ENCODE data around the gene GPR26. TPM values are rescaled to one million over a fixed set of nuclear protein-coding genes. Genes with fewer than 3 reads are reported as not detected.

GPR26 gene
- total RNA-seq, 4 donors from 2014 or later: not detected

- H3K27ac ChIP-seq (replicated peaks in 1 of 4): no peak overlapping the region
- H3K27me3 ChIP-seq: no peaks in the 10 kb centered on the region
- peaks cover 0 to 8% (median 4%) of the 10 kb centered on the region in 4 donors for H3K9me3 ChIP-seq
- intact Hi-C loops (cut with DNase I): no loop called here
- no peaks in the 10 kb centered on the region for H3K4me1 ChIP-seq
- H3K4me3 ChIP-seq: no peak overlapping the region
- 88% methylated on average over 7 of the region's 9 CpGs for WGBS
- no peak for TF ChIP-seq CTCF (IDR thresholded peaks at IDR 0.05)
- no peak for TF ChIP-seq POLR2AphosphoS5 (IDR thresholded peaks at IDR 0.05)
- no peaks in the 10 kb centered on the region for H3K36me3 ChIP-seq
- no peak for DNase-seq (ENCODE audit: extremely low spot score)
Measured at GRCh38 chr10:123721441-123722049, 55.4 kb downstream of the GPR26 start.

GRCh38 chr10:123722351-123722750 lies 56.2 kb downstream of the GPR26 start:
- H3K27ac ChIP-seq (replicated peaks in 1 of 4): no peak overlapping the region
- H3K27me3 ChIP-seq: no peaks in the 10 kb centered on the region
- no peak for DNase-seq (ENCODE audit: extremely low spot score)
- TF ChIP-seq CTCF (IDR thresholded peaks at IDR 0.05) (no peak), POLR2AphosphoS5 (IDR thresholded peaks at IDR 0.05) (no peak), EP300 (IDR thresholded peaks at IDR 0.05) (no peak), POLR2A (IDR thresholded peaks at IDR 0.05; ENCODE audit: low read depth) (no peak)
- intact Hi-C loops (cut with DNase I): no loop called here
- H3K9me3 ChIP-seq: peaks cover 0 to 8% (median 4%) of the 10 kb centered on the region in 4 donors
- H3K36me3 ChIP-seq: no peaks in the 10 kb centered on the region
- H3K4me1 ChIP-seq: no peaks in the 10 kb centered on the region
- H3K4me3 ChIP-seq: no peak overlapping the region
- WGBS: 84% methylated on average over 2 of the region's 2 CpGs

GRCh38 chr10:123724747-123725146 lies 58.6 kb downstream of the GPR26 start:
- Histone ChIP-seq H3K4me1 (no peaks in the 10 kb centered on the region), H3K4me3 (no peak overlapping the region), H3K9me3 (no peaks in the 10 kb centered on the region), H3K27me3 (no peaks in the 10 kb centered on the region), H3K36me3 (no peaks in the 10 kb centered on the region), H3K27ac (replicated peaks in 1 of 4) (no peak overlapping the region)
- intact Hi-C loops (cut with DNase I): no loop called here
- DNase-seq (ENCODE audit: extremely low spot score): no peak
- 88% methylated on average over 12 of the region's 12 CpGs for WGBS
- TF ChIP-seq POLR2A (IDR thresholded peaks at IDR 0.05; ENCODE audit: low read depth) (no peak), EP300 (IDR thresholded peaks at IDR 0.05) (no peak), CTCF (IDR thresholded peaks at IDR 0.05) (no peak), POLR2AphosphoS5 (IDR thresholded peaks at IDR 0.05) (no peak)

GRCh38 chr10:123726381-123726780 lies 60.2 kb downstream of the GPR26 start:
- Histone ChIP-seq H3K27ac (replicated peaks in 1 of 4) (no peak overlapping the region), H3K27me3 (no peaks in the 10 kb centered on the region), H3K4me1 (no peaks in the 10 kb centered on the region), H3K36me3 (no peaks in the 10 kb centered on the region), H3K4me3 (no peak overlapping the region), H3K9me3 (no peaks in the 10 kb centered on the region)
- WGBS: 51% methylated on average over 3 of the region's 3 CpGs
- intact Hi-C loops (cut with DNase I): no loop called here
- DNase-seq (ENCODE audit: extremely low spot score): no peak
- no peak for TF ChIP-seq POLR2A (IDR thresholded peaks at IDR 0.05; ENCODE audit: low read depth)
- TF ChIP-seq CTCF (IDR thresholded peaks at IDR 0.05): no peak
- no peak for TF ChIP-seq POLR2AphosphoS5 (IDR thresholded peaks at IDR 0.05)
- no peak for TF ChIP-seq EP300 (IDR thresholded peaks at IDR 0.05)

- Histone ChIP-seq H3K4me1 (no peaks in the 10 kb centered on the region), H3K4me3 (no peak overlapping the region), H3K36me3 (no peaks in the 10 kb centered on the region), H3K9me3 (no peaks in the 10 kb centered on the region), H3K27me3 (no peaks in the 10 kb centered on the region), H3K27ac (replicated peaks in 1 of 4) (no peak overlapping the region)
- DNase-seq (ENCODE audit: extremely low spot score): no peak
- WGBS: 47% methylated on average over 2 of the region's 2 CpGs
- intact Hi-C loops (cut with DNase I): no loop called here
- TF ChIP-seq POLR2AphosphoS5 (IDR thresholded peaks at IDR 0.05) (no peak), CTCF (IDR thresholded peaks at IDR 0.05) (no peak), EP300 (IDR thresholded peaks at IDR 0.05) (no peak), POLR2A (IDR thresholded peaks at IDR 0.05; ENCODE audit: low read depth) (no peak)
Measured at GRCh38 chr10:123726836-123727235, 60.7 kb downstream of the GPR26 start.
